B cell (primary cell): ENCODE results near the gene CFAP74. TPM values are rescaled to one million over a fixed set of nuclear protein-coding genes. Genes with fewer than 3 reads are reported as not detected.

Experiments
- ATAC-seq: fragments of 200-7000 bp; cut with Tn5 transposase; one replicate; pipeline ENCODE4 v1.10.0; 2021; ENCODE audit warnings: low read depth, mild to moderate bottlenecking, moderate number of reproducible peaks, moderate library complexity
- CTCF ChIA-PET: fragments of 350-600 bp; sonication (Branson Sonifier 250); formaldehyde crosslinking; loops from one replicate; lab custom pipeline; 2021; ENCODE audit warnings: antibody characterized with exemption, inconsistent platforms; lab: Charles Lee
- POLR2A ChIA-PET: fragments of 350-600 bp; sonication (Branson Sonifier 250); formaldehyde crosslinking; loops from one replicate; lab custom pipeline; 2021; ENCODE audit warnings: antibody characterized with exemption; lab: Charles Lee
- DNase-seq: peaks from one replicate; pipeline ENCODE4 v3.0.0; 2013
- H2AFZ ChIP-seq: 2 replicates; pipeline ENCODE4 v1.6.1; 2012; ENCODE audit warnings: mild to moderate bottlenecking, low read depth, low read length; ENCODE audit not compliant: insufficient read depth, poor library complexity, severe bottlenecking
- H3K27ac ChIP-seq, 2 donors: 1 replicate in 1 of 2; 2 replicates in 1 of 2; pipeline ENCODE4 v1.5.1; 2012 to 2013; ENCODE audit warnings: low read length in 2 of 2, mild to moderate bottlenecking in 2 of 2, moderate library complexity in 1 of 2
- H3K27me3 ChIP-seq, 4 experiments: fragments of 200-600 bp in 1 of 4; sonication (generic) in 1 of 4; replicated peaks in 1 of 4; 1 replicate in 2 of 4; 2 replicates in 2 of 4; pipeline versions ENCODE4 v1.6.1 to v1.7.0; 2013 to 2016; ENCODE audit warnings: low read length in 3 of 4, mild to moderate bottlenecking in 2 of 4, mixed read lengths in 1 of 4, moderate library complexity in 1 of 4; ENCODE audit not compliant: insufficient read depth in 4 of 4, control insufficient read depth in 3 of 4; ENCODE audit errors: control extremely low read depth in 1 of 4
- H3K36me3 ChIP-seq, 2 experiments: replicated peaks in 1 of 2; 1 replicate in 1 of 2; 2 replicates in 1 of 2; pipeline versions ENCODE4 v1.6.1 to v1.7.1; 2013; ENCODE audit warnings: low read length in 1 of 2; ENCODE audit not compliant: insufficient read depth in 2 of 2, control insufficient read depth in 1 of 2; ENCODE audit errors: control extremely low read depth in 1 of 2, extremely low read depth in 1 of 2
- H3K4me1 ChIP-seq, 2 donors: fragments of 200-600 bp in 1 of 2; sonication (generic) in 1 of 2; 1 replicate in 1 of 2; 2 replicates in 1 of 2; pipeline versions ENCODE4 v1.5.1 to v1.6.1; 2013 to 2017; ENCODE audit warnings: low read length in 2 of 2; ENCODE audit not compliant: control insufficient read depth in 2 of 2, insufficient read depth in 2 of 2
- H3K4me2 ChIP-seq: replicated peaks from 2 replicates; pipeline ENCODE3; 2012; ENCODE audit warnings: mild to moderate bottlenecking, low read depth, low read length; ENCODE audit not compliant: poor library complexity, severe bottlenecking
- H3K4me3 ChIP-seq, 5 experiments: fragments of 200-600 bp in 1 of 5; sonication (generic) in 1 of 5; 1 replicate in 3 of 5; 2 replicates in 2 of 5; pipeline versions ENCODE4 v1.5.1 to v1.7.0; 2011 to 2016; ENCODE audit warnings: low read length in 4 of 5, mild to moderate bottlenecking in 4 of 5, low read depth in 2 of 5, control low read depth in 1 of 5, moderate library complexity in 1 of 5; ENCODE audit not compliant: insufficient read depth in 1 of 5; ENCODE audit errors: control extremely low read depth in 1 of 5, extremely low read depth in 1 of 5
- H3K79me2 ChIP-seq: fragments of 200-600 bp; sonication (generic); one replicate; pipeline ENCODE4 v1.6.0; 2016; ENCODE audit warnings: low read length; ENCODE audit not compliant: control insufficient read depth, insufficient read depth
- H3K9ac ChIP-seq: fragments of 200-600 bp; sonication (generic); 2 replicates; pipeline ENCODE4 v1.6.1; 2017; ENCODE audit warnings: mild to moderate bottlenecking, low read length, moderate library complexity
- H3K9me3 ChIP-seq, 3 donors: one replicate each; pipeline versions ENCODE4 v1.6.1 to v1.7.1; 2013; ENCODE audit warnings: low read length in 2 of 3; ENCODE audit not compliant: control insufficient read depth in 2 of 3, insufficient read depth in 1 of 3; ENCODE audit errors: control extremely low read depth in 1 of 3
- H4K20me1 ChIP-seq: 2 replicates; pipeline ENCODE4 v1.6.0; 2012; ENCODE audit warnings: mild to moderate bottlenecking, low read length; ENCODE audit not compliant: insufficient read depth, control insufficient read depth, poor library complexity, severe bottlenecking
- H3K27ac Mint-ChIP-seq: one replicate; pipeline ENCODE4 v1.8.0; 2021; ENCODE audit warnings: mixed read lengths
- H3K27me3 Mint-ChIP-seq: one replicate; pipeline ENCODE4 v1.8.0; 2021; ENCODE audit warnings: mixed read lengths
- H3K4me1 Mint-ChIP-seq: one replicate; pipeline ENCODE4 v1.8.0; 2021; ENCODE audit warnings: mixed read lengths
- H3K4me3 Mint-ChIP-seq: one replicate; pipeline ENCODE4 v1.8.0; 2021; ENCODE audit warnings: mixed read lengths
- H3K9me3 Mint-ChIP-seq: one replicate; pipeline ENCODE4 v1.8.0; 2022; ENCODE audit warnings: mixed read lengths; ENCODE audit not compliant: insufficient read depth
- CTCF ChIP-seq: fragments of 200-600 bp; IDR thresholded peaks from one replicate; pipeline ENCODE4 v1.8.0; 2022; ENCODE audit warnings: antibody characterized with exemption, mild to moderate bottlenecking
- EZH2 ChIP-seq: IDR thresholded peaks from 2 replicates; pipeline ENCODE4 v1.6.1; 2012; ENCODE audit warnings: borderline replicate concordance, low read depth, mild to moderate bottlenecking, moderate library complexity, low read length; ENCODE audit not compliant: insufficient read depth, poor library complexity, severe bottlenecking
- WGBS: methylation state at CpG from one replicate; pipeline ENCODE4 v1.1.5; 2013; ENCODE audit warnings: missing lambda C conversion rate; ENCODE audit not compliant: insufficient coverage; 5-methylcytosine and 5-hydroxymethylcytosine counted together
- intact Hi-C: fragments of 100-400 bp; cut with micrococcal nuclease; formaldehyde crosslinking; loops from one replicate; pipeline ENCODE4 v1.10.0; 2022
- polyA plus RNA-seq: library from polyadenylated mRNA; depleted of rRNA; stranded (reverse); fragments of >200 nt; gene quantifications from 2 replicates; pipeline ENCODE4 v1.2.3, GENCODE V29; 2012
- total RNA-seq, 2 donors: library from RNA; stranded (reverse); fragments of 120-200 nt in 1 of 2; gene quantifications; 1 replicate in 1 of 2; 2 replicates in 1 of 2; pipeline versions ENCODE4 v1.2.3 to v1.2.4, GENCODE V29; 2013 to 2022

CFAP74 gene
- total and polyA plus RNA-seq, 2 donors (not counting 1 experiment from before 2014, with no cell fraction given), result not detected

DNA sequence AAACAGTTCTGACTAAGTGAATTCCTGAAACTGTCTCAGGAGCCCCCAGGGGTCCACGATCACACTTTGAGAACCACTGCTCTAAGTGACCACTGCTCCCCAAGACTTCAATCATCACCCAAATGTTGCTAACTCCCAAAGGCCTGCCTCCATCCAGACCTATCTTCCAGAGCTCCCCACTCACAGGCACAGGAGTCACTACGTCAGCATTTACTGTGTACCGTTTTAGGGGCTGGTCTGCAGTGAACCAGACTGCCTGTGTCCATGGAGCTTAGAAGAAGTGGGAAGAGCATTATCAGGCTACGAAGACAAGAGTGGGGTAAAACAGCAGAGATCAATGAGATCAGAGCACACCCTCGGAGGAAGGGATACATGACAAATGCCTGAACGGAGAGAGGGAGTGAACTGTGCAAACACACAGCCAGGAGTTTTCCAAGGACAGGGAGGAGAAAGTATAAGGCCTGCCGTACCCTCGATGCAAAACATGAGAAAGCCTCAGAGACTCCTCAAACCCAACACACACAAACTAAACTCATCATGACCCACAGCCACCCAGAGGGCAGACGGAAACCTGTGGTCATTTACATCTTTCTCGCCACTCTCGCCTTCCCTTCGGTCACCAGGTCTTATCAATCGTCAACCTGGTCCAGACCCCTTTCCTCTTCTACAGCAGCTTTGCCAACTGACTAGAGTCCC, 122.8 kb downstream of the CFAP74 start:
- Histone ChIP-seq H3K4me3 (no peak overlapping the region), H2AFZ (no peak overlapping the region), H3K27ac (no peak overlapping the region), H3K4me2 (no peak overlapping the region), H3K9ac (no peak overlapping the region), H3K9me3 (no peaks in the 10 kb centered on the region), H3K36me3 (peaks cover 2 to 23% of the 10 kb centered on the region in 2 experiments), H3K27me3 (no peaks in the 10 kb centered on the region), H3K79me2 (peaks cover 99% of the 10 kb centered on the region), H3K4me1 (peaks cover 47 to 50% of the 10 kb centered on the region in 2 donors), H4K20me1 (peaks cover 94% of the 10 kb centered on the region)
- peak overlapping the region; percentile 51 for H3K4me3 Mint-ChIP-seq
- 73% methylated on average over 8 of the region's 13 CpGs for WGBS
- intact Hi-C loops, result no loop called here
- ChIA-PET CTCF (interaction anchor here (1.1 kb wide), 1 partner anchor 19 kb away, joined by 3 read pairs; no protein-coding TSS in a partner anchor), POLR2A (interaction anchor here (1.2 kb wide), 1 partner anchor 10 kb away, joined by 3 read pairs; no protein-coding TSS in a partner anchor)
- no peaks in the 10 kb centered on the region for H3K27me3 Mint-ChIP-seq
- DNase-seq (no peak), ATAC-seq (no peak)
- no peak for TF ChIP-seq CTCF
- TF ChIP-seq EZH2, result no peak
- no peaks in the 10 kb centered on the region for H3K9me3 Mint-ChIP-seq
- H3K27ac Mint-ChIP-seq, result peak overlapping the region; percentile 2
- H3K4me1 Mint-ChIP-seq, result peaks cover 68% of the 10 kb centered on the region

DNA sequence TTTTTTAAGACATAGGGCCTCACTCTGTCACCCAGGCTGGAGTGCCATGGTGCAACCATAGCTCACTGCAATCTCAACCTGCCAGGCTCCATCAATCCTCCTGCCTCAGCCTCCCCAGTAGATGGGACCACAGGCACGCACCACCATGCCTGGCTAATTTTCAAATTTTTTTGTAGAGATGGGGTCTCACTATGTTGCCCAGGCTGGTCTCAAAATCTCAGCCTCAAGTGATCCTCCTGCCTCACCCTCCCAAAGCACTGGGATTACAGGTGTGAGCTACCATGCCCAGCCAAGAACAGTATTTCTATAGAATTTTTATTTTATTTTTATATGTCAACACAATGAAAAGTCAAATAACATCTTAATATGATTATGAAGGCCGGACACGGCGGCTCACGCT, 123.6 kb downstream of the CFAP74 start:
- Histone ChIP-seq H3K4me3 (no peak overlapping the region), H3K36me3 (peaks cover 2 to 31% of the 10 kb centered on the region in 2 experiments), H3K9ac (no peak overlapping the region), H3K4me1 (peaks cover 47 to 54% of the 10 kb centered on the region in 2 donors), H3K79me2 (peaks cover 99% of the 10 kb centered on the region), H3K9me3 (no peaks in the 10 kb centered on the region), H2AFZ (no peak overlapping the region), H4K20me1 (peaks cover 94% of the 10 kb centered on the region), H3K4me2 (no peak overlapping the region), H3K27me3 (no peaks in the 10 kb centered on the region), H3K27ac (no peak overlapping the region)
- CTCF ChIA-PET, result no interaction called here
- intact Hi-C loops, result no loop called here
- ATAC-seq (no peak), DNase-seq (no peak)
- 96% methylated on average over 4 of the region's 5 CpGs for WGBS
- H3K27ac Mint-ChIP-seq, result no peak overlapping the region
- H3K4me1 Mint-ChIP-seq, result peaks cover 75% of the 10 kb centered on the region
- H3K9me3 Mint-ChIP-seq, result no peaks in the 10 kb centered on the region
- no peaks in the 10 kb centered on the region for H3K27me3 Mint-ChIP-seq
- TF ChIP-seq CTCF, result no peak
- TF ChIP-seq EZH2, result no peak
- POLR2A ChIA-PET, result no interaction called here
- no peak overlapping the region for H3K4me3 Mint-ChIP-seq
